ENCODE measurements around the gene SSC5D. TPM values are rescaled to one million over a fixed set of nuclear protein-coding genes. Genes with fewer than 3 reads are reported as not detected.
A peak's percentile ranks its signal among the peaks of the same experiment; 100 is the strongest.

Gene SSC5D
- total RNA-seq, 4 donors from 2014 or later = 1.7 to 2.9 (median 2.2) TPM

- no peak for TF ChIP-seq POLR2A (IDR thresholded peaks at IDR 0.05)
- peak; percentile 70 to 100 (median 94) for TF ChIP-seq CTCF (IDR thresholded peaks at IDR 0.05)
- Histone ChIP-seq H3K27me3 (no peaks in the 10 kb centered on the region), H3K4me3 (replicated peaks in 1 of 3) (no peak overlapping the region), H3K27ac (no peak overlapping the region), H3K9me3 (no peaks in the 10 kb centered on the region), H3K4me1 (peaks cover 0 to 7% of the 10 kb centered on the region in 2 donors), H3K36me3 (no peaks in the 10 kb centered on the region)
- WGBS, 2 donors = 38 to 53% methylated on average over 15 to 25 of the region's 29 CpGs
- intact Hi-C loops (cut with DNase I) = no loop called here
- peak; percentile 61 to 62 for DNase-seq
Measured at GRCh38 chr19:55467236-55468053, 20.8 kb upstream of the SSC5D start.

GRCh38 chr19:55468054-55468393 is 20.2 kb upstream of the SSC5D start:
- intact Hi-C loops (cut with DNase I) = no loop called here
- DNase-seq = no peak
- H3K4me3 ChIP-seq (replicated peaks in 1 of 3) = no peak overlapping the region
- no peak overlapping the region for H3K27ac ChIP-seq
- H3K36me3 ChIP-seq = no peaks in the 10 kb centered on the region
- TF ChIP-seq POLR2A (IDR thresholded peaks at IDR 0.05) (no peak), CTCF (IDR thresholded peaks at IDR 0.05) (peak in 1 of 6 experiments; percentile 46)
- H3K9me3 ChIP-seq = no peaks in the 10 kb centered on the region
- H3K4me1 ChIP-seq = peaks cover 0 to 7% of the 10 kb centered on the region in 2 donors
- 15 to 34% methylated on average over 4 of the region's 4 CpGs for WGBS, 2 donors
- H3K27me3 ChIP-seq = no peaks in the 10 kb centered on the region

GRCh38 chr19:55471266-55471665 is 17.0 kb upstream of the SSC5D start:
- Histone ChIP-seq H3K27me3 (no peaks in the 10 kb centered on the region), H3K9me3 (no peaks in the 10 kb centered on the region), H3K4me1 (peaks cover 17 to 34% of the 10 kb centered on the region in 2 donors), H3K27ac (no peak overlapping the region), H3K4me3 (replicated peaks in 1 of 3) (no peak overlapping the region), H3K36me3 (no peaks in the 10 kb centered on the region)
- WGBS, 2 donors = 84 to 86% methylated on average over 13 of the region's 13 CpGs
- TF ChIP-seq CTCF (IDR thresholded peaks at IDR 0.05) (no peak), POLR2A (IDR thresholded peaks at IDR 0.05) (no peak)
- no peak for DNase-seq
- intact Hi-C loops (cut with DNase I) = loop anchor here (5.0 kb wide), 1 partner anchor 161 kb away; no protein-coding TSS in a partner anchor

- H3K9me3 ChIP-seq = no peaks in the 10 kb centered on the region
- H3K36me3 ChIP-seq = no peaks in the 10 kb centered on the region
- H3K27ac ChIP-seq = no peak overlapping the region
- H3K4me3 ChIP-seq (replicated peaks in 1 of 3) = no peak overlapping the region
- 71 to 88% methylated on average over 5 to 7 of the region's 8 CpGs for WGBS, 2 donors
- H3K4me1 ChIP-seq = peaks cover 19 to 36% of the 10 kb centered on the region in 2 donors
- no peak for DNase-seq
- no peaks in the 10 kb centered on the region for H3K27me3 ChIP-seq
- intact Hi-C loops (cut with DNase I) = loop anchor here (5.0 kb wide), 1 partner anchor 160 kb away; no protein-coding TSS in a partner anchor
- TF ChIP-seq CTCF (IDR thresholded peaks at IDR 0.05) (no peak), POLR2A (IDR thresholded peaks at IDR 0.05) (no peak)
Measured at GRCh38 chr19:55472463-55472862, 15.8 kb upstream of the SSC5D start.

All from thyroid gland (tissue), 4 donors.